ENCODE measurements around the gene ABHD2.

DNA sequence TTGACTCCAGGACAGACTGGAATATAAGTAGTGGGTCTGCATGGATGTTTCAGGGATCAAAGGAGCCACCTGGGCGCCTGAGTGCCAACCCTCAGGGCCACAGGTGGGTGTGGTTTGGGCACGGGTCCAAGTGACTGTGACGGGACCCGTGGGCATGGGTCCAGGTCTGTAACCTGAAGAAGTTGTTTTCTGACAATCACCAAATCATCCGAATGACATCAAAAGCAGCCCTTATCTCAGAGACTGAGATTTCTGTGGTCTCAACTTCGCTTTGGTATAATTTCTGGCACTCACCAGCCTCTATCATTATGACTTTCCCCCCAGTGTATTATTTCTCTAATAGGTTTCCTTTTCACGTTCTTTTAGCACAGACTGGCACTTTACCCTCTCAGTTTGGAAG, 108.7 kb downstream of the ABHD2 start:
- TF ChIP-seq, protein P1, sequence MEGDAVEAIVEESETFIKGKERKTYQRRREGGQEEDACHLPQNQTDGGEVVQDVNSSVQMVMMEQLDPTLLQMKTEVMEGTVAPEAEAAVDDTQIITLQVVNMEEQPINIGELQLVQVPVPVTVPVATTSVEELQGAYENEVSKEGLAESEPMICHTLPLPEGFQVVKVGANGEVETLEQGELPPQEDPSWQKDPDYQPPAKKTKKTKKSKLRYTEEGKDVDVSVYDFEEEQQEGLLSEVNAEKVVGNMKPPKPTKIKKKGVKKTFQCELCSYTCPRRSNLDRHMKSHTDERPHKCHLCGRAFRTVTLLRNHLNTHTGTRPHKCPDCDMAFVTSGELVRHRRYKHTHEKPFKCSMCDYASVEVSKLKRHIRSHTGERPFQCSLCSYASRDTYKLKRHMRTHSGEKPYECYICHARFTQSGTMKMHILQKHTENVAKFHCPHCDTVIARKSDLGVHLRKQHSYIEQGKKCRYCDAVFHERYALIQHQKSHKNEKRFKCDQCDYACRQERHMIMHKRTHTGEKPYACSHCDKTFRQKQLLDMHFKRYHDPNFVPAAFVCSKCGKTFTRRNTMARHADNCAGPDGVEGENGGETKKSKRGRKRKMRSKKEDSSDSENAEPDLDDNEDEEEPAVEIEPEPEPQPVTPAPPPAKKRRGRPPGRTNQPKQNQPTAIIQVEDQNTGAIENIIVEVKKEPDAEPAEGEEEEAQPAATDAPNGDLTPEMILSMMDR (IDR thresholded peaks at IDR 0.05): no peak
- TF ChIP-seq POLR2A (IDR thresholded peaks at IDR 0.05): no peak
